HG03354 (cell line): ENCODE data around the gene RNF183.

Source experiments
- ATAC-seq: cut with Tn5 transposase; IDR thresholded peaks from one replicate; pipeline ENCODE4 v1.9.1; 2021; ENCODE audit warnings: mild to moderate bottlenecking; ENCODE audit not compliant: unreplicated experiment, poor library complexity, severe bottlenecking

RNF183 gene, protein sequence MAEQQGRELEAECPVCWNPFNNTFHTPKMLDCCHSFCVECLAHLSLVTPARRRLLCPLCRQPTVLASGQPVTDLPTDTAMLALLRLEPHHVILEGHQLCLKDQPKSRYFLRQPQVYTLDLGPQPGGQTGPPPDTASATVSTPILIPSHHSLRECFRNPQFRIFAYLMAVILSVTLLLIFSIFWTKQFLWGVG

DNA sequence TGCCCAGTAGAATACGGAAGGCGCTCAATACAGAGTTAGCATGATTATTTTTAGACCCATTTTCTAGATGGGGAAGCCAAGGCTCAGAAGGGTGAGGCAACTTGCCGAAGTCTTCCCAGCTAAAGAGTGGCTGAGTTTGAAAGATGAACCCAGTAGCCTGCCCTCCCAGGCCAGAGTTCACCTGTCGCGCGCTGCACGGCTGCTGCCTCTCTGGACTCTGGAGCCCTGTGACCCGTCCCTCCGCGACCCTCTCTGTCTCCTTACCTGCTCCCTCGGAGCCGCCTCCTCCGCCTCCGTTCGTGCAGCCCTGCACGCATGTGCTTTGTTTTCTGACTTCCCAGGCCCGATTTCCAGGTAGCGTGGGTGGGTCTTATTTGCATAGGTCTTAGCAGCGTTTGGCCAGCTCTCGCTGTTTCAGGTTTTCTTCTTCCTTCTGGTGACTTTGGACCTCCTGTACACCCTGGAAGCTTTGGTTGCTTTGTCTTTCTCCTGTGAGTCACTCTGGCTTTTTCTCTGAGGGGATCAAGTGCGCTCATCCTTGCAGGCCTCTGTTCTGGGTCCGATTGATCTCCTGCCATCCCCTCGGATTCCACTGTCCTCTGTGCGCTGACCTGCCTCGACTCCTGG, at the start of gene RNF183:
RNF183 (minus strand) TSS at position 585 of the 627 bp plus-strand sequence. CDS start 5,192 bp downstream, outside the sequence.
- ATAC-seq, result no peak

DNA sequence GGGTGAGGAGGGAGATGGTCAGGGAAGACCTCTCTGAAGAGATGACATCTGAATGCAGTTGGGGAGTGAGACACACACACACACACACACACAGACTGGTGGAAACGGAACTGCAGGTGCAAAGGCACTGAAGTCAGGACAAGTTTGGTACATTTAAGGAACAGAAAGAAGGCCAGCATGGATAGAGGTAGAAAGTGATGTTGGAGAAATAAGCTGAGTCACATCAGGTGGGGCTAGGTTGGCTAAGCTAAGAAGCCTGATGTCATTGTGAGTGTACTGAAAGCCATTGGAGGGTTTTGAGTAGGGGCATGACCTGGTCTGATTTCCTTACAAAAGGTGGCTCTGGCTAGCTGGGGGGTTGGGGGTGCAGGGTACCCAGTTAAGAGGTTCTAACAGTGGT, 49.2 kb upstream of the RNF183 start:
- no peak for ATAC-seq

DNA sequence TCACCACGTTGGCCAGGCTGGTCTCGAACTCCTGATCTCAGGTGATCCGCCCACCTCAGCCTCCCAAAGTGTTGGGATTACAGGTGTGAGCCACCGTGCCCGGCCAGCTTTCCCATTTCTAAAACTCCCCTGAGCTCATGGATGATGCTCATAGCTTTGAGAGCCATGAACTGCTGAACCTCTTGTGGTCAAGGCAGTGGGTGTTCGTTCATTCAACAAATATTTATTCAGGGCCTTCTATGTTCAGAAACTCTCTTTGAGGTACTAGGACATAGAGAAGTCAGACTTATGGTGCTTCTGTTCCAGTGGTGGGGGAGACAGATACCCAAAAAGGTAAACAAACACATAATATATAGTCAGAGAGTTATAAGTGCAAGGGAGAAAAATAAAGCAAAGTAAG, 48.8 kb upstream of the RNF183 start:
- no peak for ATAC-seq

DNA sequence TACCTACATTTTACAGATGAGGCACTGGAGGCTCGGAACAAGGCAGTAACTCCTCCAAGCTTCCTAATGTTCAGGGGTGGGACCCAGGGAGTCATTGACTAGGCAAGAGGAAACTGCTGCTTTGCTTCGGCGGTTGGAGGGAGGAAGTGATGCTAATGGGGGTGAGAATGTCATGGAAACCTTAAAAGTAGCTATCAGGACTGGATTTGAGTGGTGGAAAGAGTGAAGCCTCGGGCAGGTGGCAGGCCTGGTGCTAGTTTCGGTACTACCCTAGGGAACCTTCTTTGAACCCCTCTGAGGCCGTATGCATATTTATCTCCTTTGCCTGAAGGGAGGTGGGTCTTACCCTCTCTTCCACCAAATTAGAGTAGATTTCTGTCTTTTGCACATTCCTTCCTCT, 47.8 kb upstream of the RNF183 start:
- no peak for ATAC-seq

DNA sequence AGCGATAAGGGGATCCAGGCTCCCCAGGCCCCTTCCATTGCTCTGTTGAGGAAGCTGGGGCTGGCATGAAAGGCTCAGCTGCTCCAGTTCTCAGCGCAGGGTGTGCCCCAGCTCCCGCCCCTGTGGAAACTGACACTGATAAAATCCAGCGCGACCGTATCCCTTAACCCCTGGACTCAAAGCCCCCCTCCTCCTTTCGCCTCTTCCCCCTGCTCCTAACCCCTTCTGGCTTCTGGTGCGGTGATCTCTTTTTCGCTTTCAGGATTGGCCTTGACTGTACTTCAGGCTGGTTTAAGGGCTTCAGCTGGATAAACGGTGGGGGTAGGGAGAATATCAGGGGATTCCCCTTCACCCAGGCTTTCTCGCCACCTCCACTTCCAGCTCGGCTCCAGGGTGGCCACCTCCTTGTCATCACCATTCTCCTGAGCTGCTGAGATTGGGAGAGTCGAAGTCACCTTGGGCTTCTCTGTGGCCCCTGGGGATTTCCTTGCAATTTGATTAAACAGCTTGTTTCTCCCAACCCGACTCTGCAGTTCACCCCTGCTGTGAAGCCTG, 47.0 kb upstream of the RNF183 start:
- no peak for ATAC-seq

DNA sequence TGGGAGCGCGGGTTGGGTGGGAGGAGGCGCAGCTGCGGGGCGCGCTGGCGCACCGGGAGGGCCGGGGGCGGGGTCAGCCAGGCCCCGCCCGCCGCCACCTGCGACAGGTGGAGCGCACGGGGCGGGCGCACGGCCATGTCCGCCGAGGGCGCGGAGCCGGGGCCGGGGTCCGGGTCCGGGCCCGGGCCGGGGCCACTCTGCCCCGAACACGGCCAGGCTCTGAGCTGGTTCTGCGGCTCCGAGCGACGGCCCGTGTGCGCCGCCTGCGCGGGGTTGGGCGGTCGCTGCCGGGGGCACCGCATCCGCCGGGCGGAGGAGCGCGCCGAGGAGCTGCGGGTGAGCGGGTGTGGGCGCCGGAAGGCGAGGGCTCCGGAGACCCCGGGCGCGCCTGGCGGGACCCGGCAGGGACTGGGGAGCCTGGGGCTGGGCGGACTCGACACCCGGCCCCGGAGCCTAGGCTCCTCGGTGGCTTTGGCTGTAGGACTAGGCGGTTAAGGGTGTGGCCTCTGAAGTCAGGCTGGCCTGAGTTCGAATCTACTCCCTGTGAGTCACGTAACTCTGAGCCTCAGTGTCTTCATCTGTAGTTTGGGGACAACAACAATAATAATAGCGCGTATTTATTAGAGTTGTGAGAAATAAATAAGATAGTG, 46.4 kb upstream of the RNF183 start, which contains the start of gene BSPRY:
BSPRY (plus strand) TSS at position 97 of the 650 bp plus-strand sequence; CDS start at position 136, 39 bp downstream.
- peak; percentile 48 for ATAC-seq

DNA sequence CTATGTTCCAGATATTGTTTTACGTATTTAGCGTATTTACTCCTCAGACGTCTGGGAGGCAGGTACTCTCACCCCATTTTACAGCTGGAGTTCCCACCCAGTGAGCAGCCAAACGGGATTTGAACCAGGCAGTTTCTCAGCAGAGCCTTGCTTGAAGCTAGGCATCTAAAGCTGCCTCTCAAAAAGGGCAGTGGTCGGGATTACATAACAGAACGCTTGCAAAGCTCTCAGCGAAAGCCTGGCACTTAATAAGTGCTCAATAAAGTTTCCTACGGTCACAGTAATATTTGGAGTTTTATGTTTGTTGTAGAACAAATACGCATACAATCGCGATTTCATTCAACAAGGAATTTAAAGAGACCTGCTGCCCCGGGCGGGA, 45.9 kb upstream of the RNF183 start:
- no peak for ATAC-seq

DNA sequence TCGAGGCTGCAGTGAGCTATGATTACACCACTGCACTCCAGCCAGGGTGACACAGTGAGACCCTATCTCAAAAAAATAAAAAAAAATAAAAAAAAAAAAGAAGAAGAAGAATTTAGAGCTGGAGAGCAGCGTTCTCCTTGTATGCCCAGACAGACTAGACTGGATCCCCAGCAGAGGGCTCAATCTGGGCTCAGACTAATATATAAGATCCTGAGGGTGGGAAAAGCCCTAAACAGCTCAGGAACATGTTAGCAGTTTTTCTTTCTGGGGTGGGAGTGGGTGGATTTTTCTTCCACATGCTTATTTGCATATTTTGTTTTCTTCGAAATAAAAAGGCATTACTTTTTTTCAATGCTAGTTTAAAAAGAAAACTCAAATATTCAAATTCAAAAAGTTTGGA, 45.3 kb upstream of the RNF183 start:
- no peak for ATAC-seq

DNA sequence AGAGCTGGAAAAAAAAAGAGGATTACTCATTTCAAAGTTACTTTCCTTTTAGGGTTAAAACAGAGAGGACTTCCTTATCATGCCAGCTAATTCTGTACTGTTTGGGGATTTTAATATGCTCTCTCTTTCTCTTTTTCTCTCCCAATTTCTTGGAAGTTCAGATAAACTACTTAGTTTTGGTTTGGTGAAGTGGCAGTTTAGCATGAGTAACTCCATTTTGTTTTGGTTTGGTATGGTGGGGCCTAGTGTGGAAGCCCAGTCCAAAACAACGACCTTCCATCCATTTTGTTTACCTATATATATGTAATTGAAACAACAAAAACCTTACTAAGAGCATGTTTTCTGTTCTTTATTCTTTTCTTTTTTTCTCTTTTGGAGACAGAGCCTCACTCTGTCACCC, 42.5 kb upstream of the RNF183 start:
- ATAC-seq, result no peak

DNA sequence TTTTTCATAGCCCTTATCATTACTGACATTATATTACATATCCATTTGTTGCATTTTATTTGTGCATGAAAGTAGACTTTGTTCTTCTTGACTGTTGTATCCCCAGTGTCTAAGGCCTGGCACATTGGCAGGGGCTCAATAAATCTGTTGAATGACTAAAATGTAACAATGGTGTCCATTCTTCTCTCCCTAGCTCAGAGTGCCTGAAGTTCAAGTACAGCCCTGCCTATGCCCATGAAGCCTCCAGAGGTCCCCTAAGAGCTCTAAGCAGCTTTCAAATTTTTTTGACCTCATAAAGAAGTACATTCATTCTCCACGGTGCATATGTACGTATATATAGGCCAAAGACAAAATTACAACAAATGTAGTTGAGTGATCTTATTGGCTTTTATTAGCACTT, 42.0 kb upstream of the RNF183 start:
- ATAC-seq, result no peak

DNA sequence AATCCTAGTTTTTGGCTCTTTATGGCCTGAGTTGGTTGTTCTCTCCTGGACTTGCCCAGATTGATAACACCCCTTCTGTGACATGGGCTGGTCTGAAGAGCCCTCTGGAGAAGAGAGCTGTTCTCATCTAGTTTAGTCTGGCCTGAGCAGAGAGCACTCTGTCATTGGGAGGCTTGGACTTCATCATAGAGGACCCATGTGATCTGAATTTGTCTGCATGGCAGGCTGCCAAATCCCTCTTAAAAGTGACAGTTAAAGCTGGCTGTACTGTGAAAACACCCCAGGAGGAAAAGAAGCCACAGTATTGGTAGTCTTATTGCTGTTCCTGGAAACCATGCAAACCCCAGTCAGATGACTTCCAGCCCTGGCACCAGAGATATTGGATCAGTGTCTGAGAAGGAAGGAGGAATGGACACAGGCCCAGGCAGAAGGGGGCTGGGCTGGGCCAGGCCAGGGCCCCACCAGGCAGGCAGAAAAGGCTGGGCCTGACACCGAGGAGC, 40.6 kb upstream of the RNF183 start:
- ATAC-seq, result no peak

DNA sequence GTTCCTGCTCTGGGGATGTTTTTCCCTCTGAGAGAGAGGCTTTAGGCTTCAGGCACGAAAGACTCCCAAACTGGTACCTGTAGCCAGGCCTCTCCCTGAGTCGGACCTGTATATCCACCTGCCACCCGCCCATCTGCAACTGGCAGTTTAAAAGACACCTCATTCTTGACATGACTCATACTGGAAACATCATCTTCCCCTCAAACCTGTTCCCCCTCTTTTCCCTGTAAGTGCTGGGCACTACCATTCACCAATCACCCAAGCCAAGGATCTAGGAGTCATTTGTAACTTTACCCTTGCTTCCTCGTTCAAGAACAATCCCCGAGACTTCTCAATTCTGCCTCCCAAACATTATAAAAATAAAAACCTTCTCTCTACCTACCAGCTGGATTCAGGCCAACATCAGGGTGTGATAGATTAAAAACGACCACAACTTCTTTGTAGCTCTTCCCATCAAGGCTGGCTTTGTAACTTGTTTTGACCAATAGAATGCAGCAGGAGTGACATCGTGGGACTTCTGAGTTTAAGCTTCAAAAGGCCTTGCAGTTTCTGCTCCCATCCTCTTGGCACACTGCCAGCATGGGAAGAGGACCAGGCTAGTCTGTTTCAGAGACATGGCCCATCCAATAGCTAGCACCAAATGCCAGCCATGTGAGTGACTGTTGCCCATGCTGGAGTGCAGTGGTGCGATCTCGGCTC, 38.7 kb upstream of the RNF183 start:
- ATAC-seq, result no peak

DNA sequence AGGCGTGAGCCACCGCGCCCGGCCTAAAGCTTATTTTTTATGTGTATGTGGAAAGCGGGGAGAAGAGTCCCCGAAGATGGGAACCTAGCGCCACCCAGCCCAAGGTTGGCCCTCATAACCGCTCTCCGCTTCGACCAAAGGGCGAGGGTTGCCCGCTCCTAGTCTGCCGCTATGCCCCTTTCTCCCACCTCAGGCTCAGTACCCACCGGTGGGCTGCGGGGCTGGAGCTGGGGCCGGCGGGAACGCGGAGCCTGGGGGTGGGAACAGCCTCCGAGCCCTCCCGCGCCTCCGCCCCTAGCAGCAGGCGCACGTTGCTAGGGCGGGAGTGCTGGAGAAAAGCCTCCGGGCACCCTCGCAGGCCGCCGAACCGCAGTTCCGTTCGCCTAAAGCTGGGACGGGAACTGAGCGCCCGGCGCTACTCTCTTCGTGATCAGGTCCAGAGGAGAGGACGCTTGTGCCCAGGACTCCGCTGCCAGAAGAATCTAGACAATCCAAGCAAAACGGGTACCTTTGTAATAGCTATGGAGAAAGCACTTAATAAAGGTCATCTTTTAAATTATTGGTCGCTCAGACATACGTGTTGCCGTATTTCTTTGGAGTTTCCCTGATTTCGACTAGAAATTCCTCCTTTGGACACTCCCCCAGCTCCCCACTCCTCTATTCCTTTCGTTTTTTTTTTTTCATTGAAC, 37.0 kb upstream of the RNF183 start, which contains the start of gene WDR31:
WDR31 (minus strand) TSS at position 265 of the 689 bp plus-strand sequence. CDS start 8,253 bp downstream, outside the sequence.
- ATAC-seq, result peak; percentile 99

DNA sequence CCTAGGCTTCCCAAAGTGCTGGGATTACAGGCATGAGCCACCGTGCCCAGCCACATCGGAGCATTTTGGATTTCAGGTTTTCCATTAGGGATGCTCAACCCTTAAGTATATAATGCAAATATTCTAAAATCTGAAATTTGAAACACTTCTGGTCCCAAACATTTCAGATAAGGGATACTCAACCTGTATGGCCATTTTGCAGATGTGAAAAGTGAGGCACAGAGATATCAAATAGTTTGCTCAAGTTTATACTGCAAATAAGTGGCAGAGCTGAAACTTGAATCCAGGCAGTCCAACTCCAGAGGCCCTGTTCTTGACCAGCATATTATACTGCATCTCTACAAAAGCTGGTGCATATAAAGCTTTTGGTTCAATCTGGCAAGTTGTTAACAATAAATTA, 34.5 kb upstream of the RNF183 start:
- ATAC-seq, result no peak

DNA sequence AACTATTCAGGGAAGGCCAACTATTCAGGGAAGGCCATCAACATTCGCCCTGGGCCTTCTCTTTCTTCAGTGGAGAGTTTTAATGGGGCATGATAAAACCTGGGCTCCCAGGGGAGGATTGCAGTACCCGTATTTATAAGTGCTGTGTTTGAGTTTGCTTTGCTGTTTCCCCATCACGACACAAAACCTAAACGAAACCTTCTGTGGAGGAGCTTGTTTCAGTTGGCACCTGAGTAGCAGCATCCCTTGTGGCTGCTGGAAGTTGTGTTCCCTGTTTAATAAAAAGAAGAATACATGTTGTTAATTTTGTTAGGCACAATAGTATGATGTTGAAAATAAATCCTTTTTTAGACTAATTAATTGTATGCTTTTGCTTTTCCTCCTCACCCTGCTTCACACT, 28.6 kb upstream of the RNF183 start:
- no peak for ATAC-seq

DNA sequence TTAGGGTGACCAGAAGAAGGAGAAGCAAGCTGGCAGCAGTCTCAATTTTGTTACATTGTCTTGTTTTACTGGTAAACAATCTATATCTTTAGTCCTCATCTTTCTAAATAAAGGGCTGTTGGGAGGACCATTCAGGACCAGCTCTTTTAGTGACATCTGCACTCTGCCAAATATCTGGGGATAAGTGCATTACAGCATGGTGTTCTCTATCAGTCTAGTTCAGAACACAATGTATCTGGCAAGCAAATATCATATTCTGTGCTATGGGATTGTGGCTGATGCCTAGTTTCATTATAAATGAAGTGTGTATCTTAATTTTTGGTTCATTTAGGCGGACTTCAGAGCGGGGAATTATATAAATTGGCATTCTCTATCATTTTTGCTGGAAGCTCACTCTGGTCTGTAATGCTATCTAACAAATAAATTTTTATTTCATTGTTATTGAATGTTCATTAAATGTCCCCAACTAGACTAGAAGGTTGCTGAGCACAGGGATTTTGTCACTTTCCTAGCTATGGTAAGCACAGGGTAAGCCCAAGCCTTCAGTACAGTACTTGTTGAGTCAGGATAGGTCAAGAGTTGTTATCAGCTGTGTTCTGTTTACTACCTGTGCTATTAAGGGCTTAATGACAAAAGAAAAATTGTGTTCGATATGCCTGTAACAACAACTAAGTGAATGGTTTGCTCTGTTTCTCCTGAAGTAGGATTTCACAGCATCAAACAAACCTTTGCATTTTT, 25.0 kb upstream of the RNF183 start:
- ATAC-seq, result no peak

DNA sequence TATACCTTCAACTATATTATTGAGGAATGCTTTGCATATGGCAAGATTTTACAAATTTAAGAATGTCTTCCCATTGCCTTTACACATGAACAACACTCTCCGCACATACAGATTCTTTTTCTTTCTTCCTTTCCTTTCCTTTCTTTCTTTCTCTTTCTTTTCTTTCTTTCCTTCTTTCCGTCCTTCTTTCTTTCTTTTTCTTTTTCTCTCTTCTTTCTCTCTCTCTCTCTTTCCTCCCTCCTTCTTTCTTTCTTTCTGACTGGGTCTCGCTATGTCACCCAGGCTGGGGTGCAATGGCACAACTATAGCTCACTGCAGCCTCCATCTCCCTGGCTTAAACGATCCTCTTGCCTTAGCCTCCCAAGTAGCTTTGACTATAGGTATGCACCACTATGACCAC, 23.1 kb upstream of the RNF183 start:
- ATAC-seq, result no peak

DNA sequence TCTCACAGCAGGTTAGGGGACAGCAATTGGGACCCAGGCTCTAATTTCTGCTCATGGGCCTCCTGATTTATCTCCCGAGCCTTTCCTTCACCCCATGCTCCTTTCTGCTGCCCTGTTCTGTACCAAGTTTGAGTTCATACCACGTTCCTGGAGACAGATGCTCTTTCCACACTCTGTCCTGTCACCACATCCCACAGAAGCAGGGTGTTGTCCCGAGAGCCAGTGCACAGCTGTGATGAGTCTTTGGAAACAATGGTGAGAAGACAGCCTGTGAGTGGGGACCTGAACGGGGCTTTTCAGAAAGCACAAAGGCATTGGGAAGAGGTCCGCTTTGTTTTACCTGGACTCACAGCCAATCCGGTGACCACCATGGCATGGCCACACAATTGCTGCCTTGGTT, 19.5 kb upstream of the RNF183 start:
- no peak for ATAC-seq

DNA sequence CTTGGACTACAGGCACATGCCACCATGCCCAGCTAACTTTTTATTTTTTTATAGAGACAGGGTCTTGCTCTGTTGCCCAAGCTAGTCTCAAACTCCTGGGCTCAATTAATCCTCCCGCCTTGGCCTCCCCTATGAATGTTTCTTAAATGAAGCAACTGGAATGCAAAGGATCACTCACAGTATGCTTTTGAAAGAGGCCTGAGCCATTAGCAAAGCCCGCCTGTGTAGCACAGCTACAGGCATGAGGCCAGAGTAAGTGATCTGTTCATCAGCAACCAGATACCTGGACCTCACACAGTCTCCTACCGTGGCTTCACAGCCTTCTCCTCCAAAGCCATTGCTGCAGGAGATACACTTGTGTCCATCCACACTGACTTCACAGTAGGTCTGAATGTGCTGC, 16.9 kb upstream of the RNF183 start:
- ATAC-seq, result no peak
